Nephron (organoid): Measurements from ENCODE around the gene ZNF827.

Experiments
- H3K27ac Mint-ChIP-seq, 3 experiments: 2 replicates each; pipeline ENCODE4 v1.8.0; 2020; ENCODE audit warnings: mixed read lengths in 3 of 3, mild to moderate bottlenecking in 2 of 3, moderate library complexity in 1 of 3
- H3K27me3 Mint-ChIP-seq: 2 replicates; pipeline ENCODE4 v1.8.0; 2021; ENCODE audit warnings: low read depth, mild to moderate bottlenecking, moderate library complexity, mixed read lengths
- H3K36me3 Mint-ChIP-seq: 2 replicates; pipeline ENCODE4 v1.8.0; 2020; ENCODE audit warnings: low read depth, mixed read lengths
- H3K4me1 Mint-ChIP-seq: 2 replicates; pipeline ENCODE4 v1.8.0; 2020; ENCODE audit warnings: mixed read lengths
- H3K4me3 Mint-ChIP-seq, 3 experiments: 2 replicates each; pipeline ENCODE4 v1.8.0; 2020; ENCODE audit warnings: mild to moderate bottlenecking in 3 of 3, mixed read lengths in 3 of 3, moderate library complexity in 2 of 3
- H3K9me3 Mint-ChIP-seq: 2 replicates; pipeline ENCODE4 v1.8.0; 2020; ENCODE audit warnings: mixed read lengths
- CTCF ChIP-seq, 3 experiments: fragments of 200-600 bp; sonication (generic); IDR thresholded peaks; one replicate each; pipeline ENCODE4 v1.5.0; 2021; ENCODE audit warnings: antibody characterized with exemption in 3 of 3; ENCODE audit not compliant: unreplicated experiment in 3 of 3

Gene ZNF827

GRCh38 chr4:145734576-145735346, 203.9 kb downstream of the ZNF827 start:
- TF ChIP-seq CTCF (IDR thresholded peaks at IDR 0.05; ENCODE audit: unreplicated experiment in 3 of 3) = no peak
- Mint-ChIP-seq H3K4me1 (peaks cover 81% of the 10 kb centered on the region), H3K36me3 (no peaks in the 10 kb centered on the region), H3K27me3 (no peaks in the 10 kb centered on the region), H3K27ac (peak overlapping the region; percentile 99 to 100 (median 99)), H3K4me3 (peak overlapping the region; percentile 16 to 88 (median 40)), H3K9me3 (peaks cover 2% of the 10 kb centered on the region)

- TF ChIP-seq CTCF (IDR thresholded peaks at IDR 0.05; ENCODE audit: unreplicated experiment in 3 of 3) = no peak
- peak overlapping the region; percentile 81 to 88 (median 87) for H3K4me3 Mint-ChIP-seq
- H3K36me3 Mint-ChIP-seq = no peaks in the 10 kb centered on the region
- no peaks in the 10 kb centered on the region for H3K27me3 Mint-ChIP-seq
- peak overlapping the region; percentile 99 to 100 (median 99) for H3K27ac Mint-ChIP-seq
- H3K9me3 Mint-ChIP-seq = peaks cover 2% of the 10 kb centered on the region
- peaks cover 78% of the 10 kb centered on the region for H3K4me1 Mint-ChIP-seq
These were observed 204.6 kb downstream of the ZNF827 start for GRCh38 chr4:145734031-145734430.

GRCh38 chr4:145732895-145733880, 205.4 kb downstream of the ZNF827 start:
- H3K9me3 Mint-ChIP-seq = no peaks in the 10 kb centered on the region
- peak overlapping the region; percentile 81 to 88 (median 87) for H3K4me3 Mint-ChIP-seq
- no peaks in the 10 kb centered on the region for H3K27me3 Mint-ChIP-seq
- H3K4me1 Mint-ChIP-seq = peaks cover 76% of the 10 kb centered on the region
- no peak for TF ChIP-seq CTCF (IDR thresholded peaks at IDR 0.05; ENCODE audit: unreplicated experiment in 3 of 3)
- H3K36me3 Mint-ChIP-seq = no peaks in the 10 kb centered on the region
- H3K27ac Mint-ChIP-seq = peak overlapping the region; percentile 99 to 100 (median 99)

- Mint-ChIP-seq H3K27me3 (no peaks in the 10 kb centered on the region), H3K9me3 (no peaks in the 10 kb centered on the region), H3K4me1 (peaks cover 68% of the 10 kb centered on the region), H3K36me3 (no peaks in the 10 kb centered on the region), H3K27ac (peak overlapping the region; percentile 99 to 100 (median 99)), H3K4me3 (peak overlapping the region; percentile 74 to 87 (median 81))
- TF ChIP-seq CTCF (IDR thresholded peaks at IDR 0.05; ENCODE audit: unreplicated experiment in 3 of 3) = no peak
These were observed 206.4 kb downstream of the ZNF827 start for GRCh38 chr4:145732001-145732815.

GRCh38 chr4:145731028-145731427, 207.6 kb downstream of the ZNF827 start:
- H3K36me3 Mint-ChIP-seq = no peaks in the 10 kb centered on the region
- peak overlapping the region; percentile 67 to 83 (median 74) for H3K4me3 Mint-ChIP-seq
- no peak for TF ChIP-seq CTCF (IDR thresholded peaks at IDR 0.05; ENCODE audit: unreplicated experiment in 3 of 3)
- peaks cover 57% of the 10 kb centered on the region for H3K4me1 Mint-ChIP-seq
- H3K27ac Mint-ChIP-seq = peak overlapping the region; percentile 92 to 98 (median 96)
- H3K9me3 Mint-ChIP-seq = no peaks in the 10 kb centered on the region
- H3K27me3 Mint-ChIP-seq = no peaks in the 10 kb centered on the region
